ENCODE results near the gene PFKP. TPM values are rescaled to one million over a fixed set of nuclear protein-coding genes. Genes with fewer than 3 reads are reported as not detected.

Gene PFKP
- total and polyA plus RNA-seq, 4 donors, result 15.1 to 49.8 (median 31.8) TPM

DNA sequence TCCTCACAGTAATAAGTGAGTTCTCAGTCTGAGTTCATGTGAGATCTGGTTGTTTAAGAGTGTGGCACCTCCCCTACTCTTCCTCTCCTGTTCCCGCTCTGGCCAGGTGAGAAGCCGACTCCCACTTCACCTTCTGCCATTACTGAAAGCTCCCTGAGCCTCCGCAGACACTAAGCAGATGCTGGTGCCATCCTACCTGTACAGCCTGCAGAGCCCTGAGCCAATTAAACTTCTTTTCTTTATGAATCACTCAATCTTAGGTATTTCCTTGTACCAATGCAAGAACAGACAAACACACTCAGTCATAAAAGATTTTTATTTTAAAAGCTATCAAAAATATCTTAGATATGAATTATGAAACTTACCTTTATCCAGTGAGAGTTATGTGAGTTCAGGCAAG is 39.5 kb upstream of the PFKP start:
- no peak for ATAC-seq (ENCODE audit: insufficient read depth, low FRiP score)
- Histone ChIP-seq H3K4me3 (no peak overlapping the region), H3K27ac (ENCODE audit: low read depth in 1 of 2, low read length in 1 of 2) (no peak overlapping the region), H3K4me1 (ENCODE audit: control insufficient read depth in 5 of 5, insufficient read depth in 5 of 5, low read length in 5 of 5) (no peaks in the 10 kb centered on the region), H3K9ac (ENCODE audit: insufficient read depth in 1 of 2, low read length in 2 of 2) (no peak overlapping the region), H3K9me3 (ENCODE audit: control insufficient read depth in 4 of 4, insufficient read depth in 3 of 4, low read length in 3 of 4) (peaks cover 0 to 3% (median 2%) of the 10 kb centered on the region in 4 donors), H3K36me3 (ENCODE audit: control insufficient read depth in 4 of 4, insufficient read depth in 4 of 4, low read length in 4 of 4) (no peaks in the 10 kb centered on the region), H3K27me3 (ENCODE audit: control insufficient read depth in 3 of 3, insufficient read depth in 3 of 3, low read length in 2 of 3) (no peaks in the 10 kb centered on the region)
- no peak for DNase-seq
- 57 to 73% methylated on average over 3 of the region's 3 CpGs for WGBS, 2 donors
- no peak for TF ChIP-seq CTCF (IDR thresholded peaks at IDR 0.05; ENCODE audit: control extremely low read depth, extremely low read depth)

- WGBS, 2 donors, result 92 to 95% methylated on average over 11 of the region's 11 CpGs
Measured at GRCh38 chr10:3028441-3028840, 38.9 kb upstream of the PFKP start.

GRCh38 chr10:3030765-3031164 is 36.6 kb upstream of the PFKP start:
- Histone ChIP-seq H3K9me3 (ENCODE audit: control insufficient read depth in 4 of 4, insufficient read depth in 3 of 4, low read length in 3 of 4) (no peaks in the 10 kb centered on the region), H3K4me1 (ENCODE audit: control insufficient read depth in 5 of 5, insufficient read depth in 5 of 5, low read length in 5 of 5) (peaks cover 0 to 6% (median 0%) of the 10 kb centered on the region in 5 donors), H3K9ac (ENCODE audit: insufficient read depth in 1 of 2, low read length in 2 of 2) (no peak overlapping the region), H3K4me3 (no peak overlapping the region), H3K36me3 (ENCODE audit: control insufficient read depth in 4 of 4, insufficient read depth in 4 of 4, low read length in 4 of 4) (no peaks in the 10 kb centered on the region), H3K27ac (ENCODE audit: low read depth in 1 of 2, low read length in 1 of 2) (no peak overlapping the region), H3K27me3 (ENCODE audit: control insufficient read depth in 3 of 3, insufficient read depth in 3 of 3, low read length in 2 of 3) (no peaks in the 10 kb centered on the region)
- DNase-seq, result no peak
- no peak for ATAC-seq (ENCODE audit: insufficient read depth, low FRiP score)
- WGBS, 2 donors, result 63 to 68% methylated on average over 5 of the region's 5 CpGs
- no peak for TF ChIP-seq CTCF (IDR thresholded peaks at IDR 0.05; ENCODE audit: control extremely low read depth, extremely low read depth)

More at GRCh38 chr10:3028441-3028840, 38.9 kb upstream of the PFKP start:
- TF ChIP-seq CTCF (IDR thresholded peaks at IDR 0.05; ENCODE audit: control extremely low read depth, extremely low read depth), result no peak
- Histone ChIP-seq H3K9ac (ENCODE audit: insufficient read depth in 1 of 2, low read length in 2 of 2) (no peak overlapping the region), H3K9me3 (ENCODE audit: control insufficient read depth in 4 of 4, insufficient read depth in 3 of 4, low read length in 3 of 4) (peaks cover 0 to 3% (median 1%) of the 10 kb centered on the region in 4 donors), H3K4me1 (ENCODE audit: control insufficient read depth in 5 of 5, insufficient read depth in 5 of 5, low read length in 5 of 5) (no peaks in the 10 kb centered on the region), H3K27me3 (ENCODE audit: control insufficient read depth in 3 of 3, insufficient read depth in 3 of 3, low read length in 2 of 3) (no peaks in the 10 kb centered on the region), H3K27ac (ENCODE audit: low read depth in 1 of 2, low read length in 1 of 2) (no peak overlapping the region), H3K4me3 (no peak overlapping the region), H3K36me3 (ENCODE audit: control insufficient read depth in 4 of 4, insufficient read depth in 4 of 4, low read length in 4 of 4) (no peaks in the 10 kb centered on the region)
- ATAC-seq (ENCODE audit: insufficient read depth, low FRiP score) (no peak), DNase-seq (no peak)

DNA sequence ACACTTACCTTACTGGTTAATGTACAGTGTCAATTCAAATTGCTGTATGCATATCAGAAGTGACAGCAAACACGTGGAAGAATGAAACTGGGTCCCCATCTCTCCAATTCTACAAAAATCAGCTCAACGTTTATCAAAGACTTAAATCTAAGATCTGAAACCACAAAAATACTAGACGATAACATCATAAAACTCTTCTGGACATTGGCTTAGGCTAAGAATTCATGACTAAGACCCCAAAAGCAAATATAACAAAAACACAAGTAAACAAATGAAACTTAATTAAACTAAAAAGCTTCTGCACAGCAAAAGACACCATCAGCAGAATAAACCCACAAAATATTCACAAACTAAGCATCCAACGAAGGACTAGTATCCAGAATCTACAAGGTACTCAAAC is 35.9 kb upstream of the PFKP start:
- no peak overlapping the region for H3K9ac ChIP-seq (ENCODE audit: insufficient read depth in 1 of 2, low read length in 2 of 2)
- H3K9me3 ChIP-seq (ENCODE audit: control insufficient read depth in 4 of 4, insufficient read depth in 3 of 4, low read length in 3 of 4), result no peaks in the 10 kb centered on the region
- H3K27ac ChIP-seq (ENCODE audit: low read depth in 1 of 2, low read length in 1 of 2), result no peak overlapping the region
- H3K4me1 ChIP-seq (ENCODE audit: control insufficient read depth in 5 of 5, insufficient read depth in 5 of 5, low read length in 5 of 5), result peaks cover 0 to 6% (median 0%) of the 10 kb centered on the region in 5 donors
- WGBS, 2 donors, result 67 to 79% methylated on average over 4 of the region's 4 CpGs
- no peaks in the 10 kb centered on the region for H3K36me3 ChIP-seq (ENCODE audit: control insufficient read depth in 4 of 4, insufficient read depth in 4 of 4, low read length in 4 of 4)
- ATAC-seq (ENCODE audit: insufficient read depth, low FRiP score), result no peak
- H3K4me3 ChIP-seq, result no peak overlapping the region
- no peaks in the 10 kb centered on the region for H3K27me3 ChIP-seq (ENCODE audit: control insufficient read depth in 3 of 3, insufficient read depth in 3 of 3, low read length in 2 of 3)
- TF ChIP-seq CTCF (IDR thresholded peaks at IDR 0.05; ENCODE audit: control extremely low read depth, extremely low read depth), result no peak
- no peak for DNase-seq

Data from lung (tissue), 12 donors.